SIG-M5 treated with dmso at 0.1 percent for 504 hours (cell line): ENCODE measurements around the gene VPS13C.

ENCODE experiments used
- DNase-seq: peaks from one replicate; lab custom pipeline; 2025; ENCODE audit not compliant: unreplicated experiment; lab: John Stamatoyannopoulos, UW

The VPS13C gene

GRCh38 chr15:61943992-61944391 lies 116.3 kb downstream of the VPS13C start:
- no peak for DNase-seq

GRCh38 chr15:61938249-61938648 lies 122.0 kb downstream of the VPS13C start:
- no peak for DNase-seq

DNA sequence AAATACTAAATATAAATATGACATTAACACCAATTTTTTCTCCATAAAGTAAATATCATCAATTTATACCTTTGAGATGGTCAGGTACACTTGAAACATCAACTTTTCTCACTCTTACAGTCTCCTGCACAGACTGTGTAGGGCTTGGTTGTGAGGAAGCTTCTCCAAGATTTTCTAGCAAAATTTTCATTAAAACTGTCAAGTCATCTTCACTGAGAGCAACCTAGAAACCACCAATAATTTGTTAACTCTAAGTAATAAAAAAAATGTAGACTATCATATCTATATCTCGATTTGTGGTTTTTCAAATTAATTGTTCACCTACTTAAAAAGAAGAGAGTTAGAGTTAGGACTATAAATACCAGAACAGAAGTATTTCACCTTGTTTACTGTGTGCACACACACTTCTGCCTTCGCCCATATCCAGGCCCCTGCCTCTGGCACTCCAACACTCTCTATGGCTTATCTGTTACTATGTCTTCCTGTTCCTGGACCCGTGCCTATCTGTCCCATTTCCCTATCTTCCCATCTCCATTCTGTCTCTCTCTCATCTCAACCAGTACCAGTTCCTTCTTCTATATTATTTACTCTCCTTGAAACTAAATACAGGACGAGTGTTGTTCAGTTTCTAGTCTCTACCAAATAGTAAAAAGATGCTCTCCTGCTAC lies 123.6 kb downstream of the VPS13C start:
- no peak for DNase-seq

DNA sequence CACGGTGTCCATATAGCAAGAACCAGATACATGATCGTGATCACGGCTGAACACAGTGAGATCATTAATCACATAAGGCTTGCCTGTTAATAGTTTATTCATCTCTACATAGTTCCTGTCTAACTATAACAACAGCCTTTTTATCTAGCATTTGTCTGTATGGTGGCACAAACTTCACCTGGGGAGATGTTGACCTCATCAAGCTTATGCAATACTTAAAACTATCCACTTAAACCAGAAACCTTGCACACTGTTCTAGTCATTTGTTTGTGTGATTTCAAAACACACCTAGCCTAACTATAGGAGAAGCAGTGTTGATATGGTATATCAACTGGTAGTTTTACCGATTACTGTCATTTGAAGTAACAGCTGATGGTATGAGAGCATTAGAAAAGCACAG lies 124.8 kb downstream of the VPS13C start:
- no peak for DNase-seq

- no peak for DNase-seq
Observed at GRCh38 chr15:61929452-61929851, 130.8 kb downstream of the VPS13C start.

- no peak for DNase-seq
Observed at GRCh38 chr15:61923173-61923572, 137.1 kb downstream of the VPS13C start.

DNA sequence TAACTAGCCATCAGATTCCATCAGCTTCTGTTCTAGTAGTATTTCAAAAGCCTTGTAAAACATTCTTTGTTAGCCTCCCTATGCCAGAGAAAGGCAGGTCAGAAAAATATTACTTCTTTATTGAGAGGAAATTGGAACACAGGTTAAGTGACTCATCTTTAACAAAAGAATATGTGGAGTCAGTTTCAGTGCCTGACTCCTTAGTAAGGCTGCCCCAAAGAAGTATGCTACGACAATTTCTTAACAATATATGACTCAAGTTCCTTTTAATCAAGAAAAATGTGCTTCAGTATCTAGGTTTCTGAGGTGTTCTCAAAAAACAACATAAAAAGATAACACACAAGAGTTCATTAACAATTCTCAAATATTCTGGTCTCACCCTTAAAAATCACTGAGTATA lies 139.2 kb downstream of the VPS13C start:
- no peak for DNase-seq

DNA sequence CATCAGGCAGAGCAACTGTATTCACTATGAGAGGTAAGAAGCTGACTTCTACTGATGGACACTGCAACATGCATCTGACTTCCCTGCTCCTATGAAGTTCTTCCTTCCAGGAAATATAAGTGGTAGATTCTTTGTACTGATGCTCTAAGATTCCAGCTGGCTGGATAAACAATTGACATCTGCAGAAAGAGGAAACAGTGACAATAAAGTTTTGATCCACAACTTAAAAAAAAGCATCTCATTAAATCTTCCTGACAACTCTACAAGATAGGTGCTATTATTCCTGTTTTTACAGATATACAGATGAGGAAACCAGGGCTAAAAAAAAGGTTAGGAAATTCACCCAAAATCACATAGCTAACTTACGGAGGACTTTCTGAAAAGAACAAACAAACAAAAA lies 142.8 kb downstream of the VPS13C start:
- DNase-seq = no peak

DNA sequence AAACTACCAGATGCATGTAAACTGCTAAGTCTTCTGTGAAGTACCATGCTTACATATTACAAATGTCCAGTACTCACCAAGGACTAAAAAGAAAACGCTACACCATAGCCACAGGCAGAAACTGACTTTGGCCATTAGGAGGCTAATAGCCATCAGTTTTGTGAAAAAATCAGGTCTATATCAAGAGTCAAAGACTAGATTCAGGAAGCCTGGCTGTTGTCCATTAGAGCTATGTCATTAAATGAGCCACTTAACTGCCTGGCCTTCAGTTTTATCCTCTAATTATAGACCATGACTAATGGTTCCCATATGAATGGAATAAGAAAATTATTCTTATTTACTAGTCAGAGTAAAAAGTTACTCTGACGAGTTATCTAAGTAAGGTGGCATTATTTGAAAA lies 144.1 kb downstream of the VPS13C start:
- DNase-seq = no peak

DNA sequence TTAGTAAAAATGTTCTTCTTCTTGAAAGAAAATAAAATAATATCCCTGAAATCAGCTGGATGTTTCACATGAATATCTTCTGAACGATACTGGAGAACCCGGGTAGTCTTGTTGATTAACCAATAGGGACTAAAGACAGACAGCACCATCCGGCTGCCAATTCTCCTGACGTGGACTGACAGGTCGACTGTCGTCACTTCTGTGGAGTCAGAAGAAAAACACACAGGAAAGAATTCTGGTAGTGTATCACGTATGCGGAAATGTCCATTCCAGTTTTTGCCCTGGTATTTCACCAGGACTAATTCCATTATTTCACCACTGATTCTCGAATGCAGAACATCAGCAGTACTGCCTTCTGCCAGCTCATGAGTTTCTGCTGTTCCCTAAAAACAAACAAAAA lies 144.6 kb downstream of the VPS13C start:
- DNase-seq = no peak

DNA sequence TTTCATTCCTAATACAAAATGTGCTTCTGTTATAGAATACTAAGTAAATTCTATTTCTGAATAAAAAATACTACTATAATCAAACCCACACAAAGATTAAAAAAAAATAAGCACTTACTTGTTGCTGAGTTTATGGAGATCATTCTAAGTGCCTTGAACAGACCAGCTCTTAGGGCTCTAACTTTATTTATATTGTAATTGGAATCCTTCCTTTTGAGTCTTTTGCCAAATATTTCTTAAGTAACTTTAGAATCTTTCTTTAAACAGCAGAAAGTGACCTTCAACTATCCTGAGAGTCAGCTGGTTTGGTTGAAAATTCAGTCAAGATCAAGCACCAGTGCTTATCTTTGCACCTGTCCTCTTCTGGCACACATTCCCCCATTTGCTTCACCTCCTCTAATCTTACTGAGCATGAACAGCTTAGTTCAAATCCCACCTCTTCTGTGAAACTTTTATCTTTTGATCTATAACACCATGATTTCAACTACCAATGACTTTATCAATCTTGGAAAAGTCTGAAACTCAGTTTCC lies 149.3 kb downstream of the VPS13C start:
- DNase-seq = no peak

DNA sequence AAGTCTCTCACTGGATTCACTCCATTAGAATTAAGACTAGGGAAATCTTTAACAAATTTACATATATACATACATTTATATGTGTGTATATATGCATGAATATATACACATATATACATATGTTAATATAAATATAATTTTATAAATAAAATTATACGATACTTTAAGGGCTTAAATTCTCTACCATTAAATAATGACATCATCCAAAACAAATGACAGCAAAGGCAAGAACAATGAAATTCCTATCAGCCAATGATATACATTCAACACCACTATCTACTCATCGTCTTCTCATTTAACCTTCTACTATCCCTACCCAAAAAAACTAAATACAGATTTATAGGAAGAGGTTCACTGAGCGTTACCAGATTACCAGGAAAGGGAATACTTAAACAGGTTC lies 152.0 kb downstream of the VPS13C start:
- DNase-seq = no peak

GRCh38 chr15:61907753-61908086 lies 152.5 kb downstream of the VPS13C start:
- no peak for DNase-seq

DNA sequence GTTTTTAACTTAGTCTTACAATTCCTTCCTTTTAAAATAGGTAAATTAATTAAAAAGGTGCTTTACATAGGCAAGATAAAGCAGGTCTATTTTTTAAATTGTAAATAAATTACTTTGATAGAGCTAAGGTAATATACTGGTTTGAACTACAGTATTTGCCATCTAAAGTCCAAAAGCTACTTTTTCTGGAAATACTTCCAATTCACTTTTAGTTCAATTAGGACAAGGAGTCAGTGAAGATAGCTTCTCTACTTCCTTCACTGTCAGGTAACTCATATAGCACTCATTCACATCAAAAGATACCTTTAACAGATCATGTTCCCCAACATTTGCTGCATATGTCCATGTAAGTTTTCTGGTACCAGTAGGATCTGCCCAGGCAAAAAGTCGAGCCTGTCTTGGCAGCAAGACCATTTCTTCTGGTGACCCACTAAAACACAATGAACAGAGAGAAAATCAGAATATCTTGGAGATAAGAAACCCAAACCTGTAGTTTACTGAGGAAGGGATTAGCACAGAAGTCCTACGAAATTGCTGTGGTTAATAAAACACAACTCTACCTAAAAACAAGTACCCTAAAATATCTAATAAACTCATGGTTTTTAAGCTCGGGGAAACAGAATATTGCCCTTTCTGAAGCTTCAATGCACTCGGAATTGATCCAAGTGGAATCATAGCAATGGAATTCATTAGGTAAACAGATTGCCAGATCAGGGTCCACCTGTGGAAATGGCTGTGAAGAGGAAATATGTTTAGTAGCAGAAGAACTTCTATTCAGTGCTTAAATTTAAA lies 153.1 kb downstream of the VPS13C start:
- no peak for DNase-seq

DNA sequence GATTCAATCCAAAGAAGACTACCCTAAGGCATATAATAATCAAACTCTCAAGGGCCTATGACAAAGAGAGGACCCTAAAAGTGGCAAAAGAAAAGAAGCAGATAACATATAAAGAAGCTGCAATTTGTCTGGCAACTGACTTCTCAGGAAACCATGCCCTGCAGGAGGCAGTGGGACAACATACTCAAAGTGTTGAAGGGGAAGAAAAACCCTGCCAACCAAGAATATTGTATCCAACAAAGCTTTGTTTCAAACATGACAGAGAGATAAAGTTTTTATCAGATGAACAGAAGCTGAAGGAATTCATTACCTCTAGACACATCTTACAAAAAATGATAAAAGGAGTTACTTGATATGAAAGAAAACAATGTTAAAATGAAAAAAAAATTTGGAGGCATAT lies 167.1 kb downstream of the VPS13C start:
- DNase-seq = no peak

- no peak for DNase-seq
Observed at GRCh38 chr15:61892140-61892539, 168.1 kb downstream of the VPS13C start.

DNA sequence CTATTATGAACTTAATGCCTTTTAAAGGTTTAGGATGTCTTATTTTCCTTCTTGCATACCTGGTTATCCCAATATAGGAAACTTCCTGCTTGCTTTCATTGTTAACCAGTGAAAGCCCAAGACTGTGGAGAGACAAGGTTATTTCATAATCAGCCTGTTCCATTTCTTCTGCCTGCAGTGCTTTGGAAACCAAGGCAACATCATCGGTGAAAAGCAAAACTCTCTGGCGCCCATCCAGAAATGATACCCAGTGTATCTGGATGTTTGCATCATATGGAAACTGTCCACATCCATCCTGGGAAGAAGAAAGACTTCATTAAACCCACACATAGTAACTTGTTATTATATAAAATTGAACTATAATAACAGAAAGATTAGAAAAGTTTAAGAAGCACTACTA lies 170.1 kb downstream of the VPS13C start:
- DNase-seq = no peak

DNA sequence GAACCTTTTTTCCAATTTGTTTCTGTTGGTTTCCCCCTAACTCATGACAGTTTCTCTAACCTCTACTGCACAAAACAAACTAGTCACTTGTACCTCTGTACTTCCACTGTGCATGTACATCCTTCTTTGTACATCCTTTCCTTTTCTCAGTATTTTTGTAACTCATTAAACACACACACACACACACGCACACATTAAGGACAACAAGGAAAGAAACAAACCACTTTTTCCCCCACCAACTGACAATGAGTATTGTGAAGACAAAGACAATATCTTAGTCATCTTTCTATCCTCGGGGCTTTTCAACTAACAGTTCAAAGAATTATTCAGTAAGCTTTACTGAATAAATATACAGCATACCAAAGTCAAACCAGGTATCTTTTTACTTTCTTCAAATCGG lies 170.5 kb downstream of the VPS13C start:
- no peak for DNase-seq

- DNase-seq = no peak
Observed at GRCh38 chr15:61888074-61888780, 172.0 kb downstream of the VPS13C start.

GRCh38 chr15:61880084-61880483 lies 180.2 kb downstream of the VPS13C start:
- DNase-seq = no peak

DNA sequence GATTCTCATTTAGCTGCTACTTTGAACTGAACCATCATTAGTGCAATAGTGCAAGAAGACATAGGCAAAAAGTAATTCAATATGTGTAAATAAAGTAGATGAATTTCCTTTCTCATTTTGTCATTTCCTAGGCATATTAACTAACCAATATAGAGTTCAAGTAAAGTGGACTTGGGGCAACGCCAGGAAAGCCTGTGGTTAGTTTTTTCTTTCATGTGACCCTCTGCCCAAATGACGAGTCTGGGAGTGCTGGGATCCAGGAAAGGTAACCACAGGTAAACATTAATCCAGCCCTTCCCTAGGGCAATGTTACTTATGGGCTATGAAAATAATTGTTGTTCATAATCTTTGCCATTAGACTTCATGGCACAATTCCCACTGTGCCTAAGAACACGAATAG lies 181.0 kb downstream of the VPS13C start:
- no peak for DNase-seq

DNA sequence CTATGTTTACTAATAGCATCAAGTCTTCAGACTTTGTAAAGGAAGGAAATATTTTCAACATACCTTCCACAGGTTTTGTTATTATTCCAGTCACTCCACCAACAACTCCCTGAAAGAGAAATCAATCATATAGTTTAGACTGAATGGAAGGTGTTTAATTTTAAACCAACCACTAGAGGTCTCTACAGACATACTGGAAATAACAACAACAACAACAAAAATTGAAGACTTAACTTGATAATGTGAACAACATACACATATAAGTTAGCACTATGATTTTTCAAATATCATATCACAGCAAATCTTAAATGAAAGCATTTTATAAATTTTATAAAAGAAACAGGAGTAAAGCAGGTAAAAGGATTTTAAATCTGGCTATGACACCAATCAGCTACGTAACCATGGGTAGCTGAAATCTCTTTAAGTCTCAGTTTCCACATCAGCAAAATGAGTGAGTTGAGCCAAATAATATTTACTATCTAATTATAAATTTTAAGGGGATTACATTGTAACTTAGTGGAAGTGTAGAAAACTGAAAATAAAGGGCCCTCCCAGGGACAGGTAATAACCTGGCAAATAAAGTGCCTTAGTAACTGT lies 188.2 kb downstream of the VPS13C start:
- DNase-seq = no peak
